Smooth muscle cell (in vitro differentiated cells): Measurements from ENCODE around the gene POU4F1. TPM values are rescaled to one million over a fixed set of nuclear protein-coding genes. Genes with fewer than 3 reads are reported as not detected.

ENCODE experiments used
- DNase-seq: peaks from one replicate; lab custom pipeline; 2025; ENCODE audit not compliant: unreplicated experiment; lab: John Stamatoyannopoulos, UW
- H2AFZ ChIP-seq: fragments of 200-600 bp; sonication (generic); 2 replicates; pipeline ENCODE4 v1.6.0; 2016; ENCODE audit warnings: antibody characterized with exemption, low read depth, mild to moderate bottlenecking
- H3F3A ChIP-seq: fragments of 200-600 bp; sonication (generic); 2 replicates; pipeline ENCODE4 v1.6.0; 2017; ENCODE audit warnings: antibody characterized with exemption, low read depth
- H3K27ac ChIP-seq: fragments of 200-600 bp; sonication (generic); 2 replicates; pipeline ENCODE4 v1.5.1; 2016; ENCODE audit warnings: low read depth, mild to moderate bottlenecking
- H3K27me3 ChIP-seq: fragments of 200-600 bp; sonication (generic); 2 replicates; pipeline ENCODE4 v1.6.1; 2016; ENCODE audit warnings: low read depth, mild to moderate bottlenecking
- H3K36me3 ChIP-seq: fragments of 200-600 bp; sonication (generic); 2 replicates; pipeline ENCODE4 v1.5.1; 2016; ENCODE audit warnings: low read depth
- H3K4me1 ChIP-seq: fragments of 200-600 bp; sonication (generic); 2 replicates; pipeline ENCODE4 v1.5.1; 2016; ENCODE audit warnings: low read depth
- H3K4me2 ChIP-seq: fragments of 200-600 bp; sonication (generic); 2 replicates; pipeline ENCODE4 v1.6.0; 2016; ENCODE audit warnings: mild to moderate bottlenecking
- H3K4me3 ChIP-seq: fragments of 200-600 bp; sonication (generic); 2 replicates; pipeline ENCODE4 v1.5.1; 2016; ENCODE audit warnings: mild to moderate bottlenecking
- H3K79me2 ChIP-seq: fragments of 200-600 bp; sonication (generic); 2 replicates; pipeline ENCODE4 v1.6.0; 2016; ENCODE audit warnings: low read depth, mild to moderate bottlenecking
- H3K9ac ChIP-seq: fragments of 200-600 bp; sonication (generic); 2 replicates; pipeline ENCODE4 v1.6.0; 2016; ENCODE audit warnings: low read depth
- H3K9me3 ChIP-seq: fragments of 200-600 bp; sonication (generic); replicated peaks from 2 replicates; pipeline ENCODE4 v1.5.1; 2016; ENCODE audit warnings: low read depth
- H4K20me1 ChIP-seq: fragments of 200-600 bp; sonication (generic); 2 replicates; pipeline ENCODE4 v1.6.0; 2016; ENCODE audit warnings: low read depth
- WGBS: methylation state at CpG from one replicate; pipeline ENCODE4 v1.1.7; 2016; ENCODE audit warnings: low lambda C conversion rate; 5-methylcytosine and 5-hydroxymethylcytosine counted together
- polyA plus RNA-seq: library from polyadenylated mRNA; unstranded; fragments of >200 nt; fragmentation: Nextera tagmentation; extraction: Ambion mirVana; gene quantifications from 2 replicates; pipeline ENCODE4 v1.2.1, GENCODE V29; 2016
- total RNA-seq: library from RNA; depleted of rRNA; stranded (reverse); fragments of >200 nt; gene quantifications from 2 replicates; pipeline ENCODE4 v1.2.3, GENCODE V29; 2014
- TF ChIP-seq, protein P1 (sequence below): fragments of 200-600 bp; sonication (generic); IDR thresholded peaks from 2 replicates; pipeline ENCODE4 v1.5.1; 2017; ENCODE audit warnings: borderline replicate concordance, mild to moderate bottlenecking, antibody characterized with exemption; ENCODE audit not compliant: insufficient read depth, poor library complexity, severe bottlenecking

Gene POU4F1
- total and polyA plus RNA-seq, 2 experiments from 2014 or later, result not detected

DNA sequence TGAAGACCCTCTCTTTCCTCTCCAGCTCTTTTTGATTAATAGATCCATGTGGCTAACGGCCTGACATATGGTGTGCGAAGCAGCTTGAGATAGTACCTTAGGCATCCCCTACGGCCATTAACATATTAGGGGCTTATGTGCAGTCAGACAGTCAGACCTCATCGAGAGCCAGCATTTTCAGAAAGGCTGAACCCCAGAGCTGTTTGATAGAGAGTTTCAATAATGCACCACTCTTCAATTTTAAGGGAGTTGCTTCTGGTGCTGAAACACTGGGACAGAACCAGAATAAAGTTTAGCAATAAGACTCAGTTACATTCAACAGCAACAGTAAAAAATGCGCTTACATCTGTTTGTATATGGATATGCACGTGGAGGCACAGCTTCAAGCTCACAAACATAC is 10.8 kb downstream of the POU4F1 start:
- no peaks in the 10 kb centered on the region for H3K9me3 ChIP-seq
- no peak overlapping the region for H3K27ac ChIP-seq
- no peak overlapping the region for H3K9ac ChIP-seq
- WGBS, result 31% methylated on average over 6 of the region's 6 CpGs
- H3K79me2 ChIP-seq, result no peaks in the 10 kb centered on the region
- peaks cover 13% of the 10 kb centered on the region for H3K4me1 ChIP-seq
- H3K4me2 ChIP-seq, result no peak overlapping the region
- no peak overlapping the region for H3K4me3 ChIP-seq
- TF ChIP-seq, protein P1, sequence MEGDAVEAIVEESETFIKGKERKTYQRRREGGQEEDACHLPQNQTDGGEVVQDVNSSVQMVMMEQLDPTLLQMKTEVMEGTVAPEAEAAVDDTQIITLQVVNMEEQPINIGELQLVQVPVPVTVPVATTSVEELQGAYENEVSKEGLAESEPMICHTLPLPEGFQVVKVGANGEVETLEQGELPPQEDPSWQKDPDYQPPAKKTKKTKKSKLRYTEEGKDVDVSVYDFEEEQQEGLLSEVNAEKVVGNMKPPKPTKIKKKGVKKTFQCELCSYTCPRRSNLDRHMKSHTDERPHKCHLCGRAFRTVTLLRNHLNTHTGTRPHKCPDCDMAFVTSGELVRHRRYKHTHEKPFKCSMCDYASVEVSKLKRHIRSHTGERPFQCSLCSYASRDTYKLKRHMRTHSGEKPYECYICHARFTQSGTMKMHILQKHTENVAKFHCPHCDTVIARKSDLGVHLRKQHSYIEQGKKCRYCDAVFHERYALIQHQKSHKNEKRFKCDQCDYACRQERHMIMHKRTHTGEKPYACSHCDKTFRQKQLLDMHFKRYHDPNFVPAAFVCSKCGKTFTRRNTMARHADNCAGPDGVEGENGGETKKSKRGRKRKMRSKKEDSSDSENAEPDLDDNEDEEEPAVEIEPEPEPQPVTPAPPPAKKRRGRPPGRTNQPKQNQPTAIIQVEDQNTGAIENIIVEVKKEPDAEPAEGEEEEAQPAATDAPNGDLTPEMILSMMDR, result no peak
- H2AFZ ChIP-seq, result no peak overlapping the region
- DNase-seq, result no peak
- peaks cover 100% of the 10 kb centered on the region for H3K27me3 ChIP-seq
- H4K20me1 ChIP-seq, result no peaks in the 10 kb centered on the region
- no peaks in the 10 kb centered on the region for H3F3A ChIP-seq
- H3K36me3 ChIP-seq, result no peaks in the 10 kb centered on the region

DNA sequence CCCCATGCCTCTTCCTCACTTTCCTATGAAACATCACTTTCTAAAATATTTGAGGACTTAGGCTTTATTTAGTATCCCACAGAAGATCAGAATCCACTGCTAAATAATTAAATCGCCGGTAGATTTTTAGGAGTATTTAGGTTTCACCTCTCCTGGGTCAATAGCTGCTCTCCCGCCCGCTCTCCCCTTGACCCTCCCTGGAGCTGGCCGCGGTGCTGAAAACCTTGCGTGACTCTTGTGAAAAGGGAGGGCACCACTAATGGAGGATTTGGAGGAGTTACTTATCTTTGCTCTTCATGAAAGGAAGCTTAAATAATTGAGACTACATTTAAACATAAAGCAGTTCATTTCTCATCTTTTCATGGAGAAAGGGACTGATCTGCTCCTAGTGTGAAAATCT is 14.1 kb downstream of the POU4F1 start:
- no peak overlapping the region for H2AFZ ChIP-seq
- 5% methylated on average over 7 of the region's 7 CpGs for WGBS
- H3K4me3 ChIP-seq, result no peak overlapping the region
- H3F3A ChIP-seq, result no peaks in the 10 kb centered on the region
- no peak for DNase-seq
- H3K4me2 ChIP-seq, result no peak overlapping the region
- H4K20me1 ChIP-seq, result no peaks in the 10 kb centered on the region
- no peaks in the 10 kb centered on the region for H3K36me3 ChIP-seq
- no peak overlapping the region for H3K27ac ChIP-seq
- no peaks in the 10 kb centered on the region for H3K4me1 ChIP-seq
- no peaks in the 10 kb centered on the region for H3K79me2 ChIP-seq
- TF ChIP-seq, protein P1, result no peak
- peaks cover 100% of the 10 kb centered on the region for H3K27me3 ChIP-seq
- no peak overlapping the region for H3K9ac ChIP-seq
- no peaks in the 10 kb centered on the region for H3K9me3 ChIP-seq

DNA sequence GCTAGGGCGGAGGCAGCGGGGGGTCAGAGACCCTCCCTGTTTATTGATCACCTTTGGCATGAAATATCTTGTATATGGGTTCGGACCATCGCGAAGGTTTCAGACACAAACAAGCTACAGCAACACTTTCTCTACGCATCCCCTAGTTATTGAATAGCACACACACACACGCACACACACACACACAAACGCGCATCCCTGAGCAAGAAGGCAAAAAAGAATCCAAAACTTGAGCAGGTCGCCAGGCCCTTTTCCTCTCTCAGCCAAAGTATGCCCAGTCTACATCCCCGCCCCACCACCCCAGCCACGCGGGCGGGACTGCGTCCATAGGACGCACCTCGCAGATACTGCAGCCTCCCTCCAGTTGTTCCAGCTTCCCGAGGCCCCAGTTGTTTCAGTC is 16.0 kb downstream of the POU4F1 start:
- H3K4me1 ChIP-seq, result no peaks in the 10 kb centered on the region
- H3F3A ChIP-seq, result no peaks in the 10 kb centered on the region
- H3K27ac ChIP-seq, result no peak overlapping the region
- H3K36me3 ChIP-seq, result no peaks in the 10 kb centered on the region
- no peak overlapping the region for H2AFZ ChIP-seq
- H3K9me3 ChIP-seq, result no peaks in the 10 kb centered on the region
- no peak overlapping the region for H3K9ac ChIP-seq
- WGBS, result 40% methylated on average over 18 of the region's 18 CpGs
- DNase-seq, result no peak
- no peaks in the 10 kb centered on the region for H3K79me2 ChIP-seq
- TF ChIP-seq, protein P1, result no peak
- H3K4me3 ChIP-seq, result no peak overlapping the region
- H3K4me2 ChIP-seq, result no peak overlapping the region
- peaks cover 100% of the 10 kb centered on the region for H3K27me3 ChIP-seq
- no peaks in the 10 kb centered on the region for H4K20me1 ChIP-seq

DNA sequence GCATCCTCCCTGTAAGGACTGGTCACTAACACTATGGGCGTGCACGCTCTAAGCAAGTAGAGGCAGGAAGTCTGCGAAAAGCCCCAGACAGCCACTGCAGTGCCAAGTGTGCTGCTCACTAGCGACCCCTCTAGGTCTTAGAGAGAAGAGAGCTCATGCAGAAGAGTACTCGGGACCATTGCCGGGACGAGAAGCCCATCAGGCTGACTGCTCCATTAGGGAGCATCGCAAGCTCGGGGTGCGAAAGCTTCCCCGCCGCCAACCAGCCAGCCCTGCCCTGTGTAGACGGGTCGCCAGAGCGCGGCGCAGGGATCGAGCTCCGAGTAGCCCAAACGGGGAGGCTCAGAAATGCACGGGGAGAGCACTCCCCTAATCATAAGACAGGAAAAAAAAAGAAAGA is 16.6 kb downstream of the POU4F1 start:
- no peak overlapping the region for H2AFZ ChIP-seq
- H3K27ac ChIP-seq, result no peak overlapping the region
- no peak for DNase-seq
- H3K4me2 ChIP-seq, result no peak overlapping the region
- peaks cover 100% of the 10 kb centered on the region for H3K27me3 ChIP-seq
- H3F3A ChIP-seq, result no peaks in the 10 kb centered on the region
- no peaks in the 10 kb centered on the region for H4K20me1 ChIP-seq
- H3K9ac ChIP-seq, result no peak overlapping the region
- H3K4me3 ChIP-seq, result no peak overlapping the region
- 6% methylated on average over 21 of the region's 21 CpGs for WGBS
- H3K79me2 ChIP-seq, result no peaks in the 10 kb centered on the region
- no peaks in the 10 kb centered on the region for H3K4me1 ChIP-seq
- TF ChIP-seq, protein P1, result peak; percentile 14
- H3K36me3 ChIP-seq, result no peaks in the 10 kb centered on the region
- H3K9me3 ChIP-seq, result no peaks in the 10 kb centered on the region
